Measurements from ENCODE around the gene LRRC2. TPM values are rescaled to one million over a fixed set of nuclear protein-coding genes. Genes with fewer than 3 reads are reported as not detected.

Gene LRRC2
- total RNA-seq, 1 experiment from 2014 or later, result not detected

GRCh38 chr3:46576386-46576785, 10.3 kb upstream of the LRRC2 start:
- CTCF ChIA-PET, result no interaction called here
- DNase-seq (ENCODE audit: low read depth, low spot score) (no peak), ATAC-seq (no peak)
- Histone ChIP-seq H3K36me3 (ENCODE audit: control insufficient read depth, insufficient read depth, low read length) (no peaks in the 10 kb centered on the region), H3K9me3 (ENCODE audit: control insufficient read depth, insufficient read depth, low read depth, low read length) (no peaks in the 10 kb centered on the region), H3K4me3 (ENCODE audit: low read depth in 2 of 2, low read length in 2 of 2) (no peak overlapping the region), H3K4me1 (ENCODE audit: control insufficient read depth, insufficient read depth, low read length) (no peaks in the 10 kb centered on the region), H3K27ac (ENCODE audit: low read length) (no peak overlapping the region), H3K27me3 (ENCODE audit: control insufficient read depth, insufficient read depth, low read length) (no peaks in the 10 kb centered on the region)
- BruUV-seq (replicated peaks), result no TSS peak
- intact Hi-C loops (cut with micrococcal nuclease; ENCODE audit: unreplicated experiment), result no loop called here
- in situ Hi-C loops (cut with HindIII; ENCODE audit: low pct_unique_long_range_greater_than_20kb, low sequenced_read_pairs), result no loop called here
- POLR2A ChIA-PET, result no interaction called here
- TF ChIP-seq CTCF (IDR thresholded peaks at IDR 0.05), result no peak
- no peak for TF ChIP-seq TCF7L2 (IDR thresholded peaks at IDR 0.05; ENCODE audit: low read depth, low read length)
- no peak for TF ChIP-seq POLR2AphosphoS5 (IDR thresholded peaks at IDR 0.05; ENCODE audit: low read depth, low read length)
- TF ChIP-seq REST (IDR thresholded peaks at IDR 0.05; ENCODE audit: insufficient read depth in 1 of 2, low read depth in 2 of 2, low read length in 1 of 2), result no peak
- TF ChIP-seq SIN3A (IDR thresholded peaks at IDR 0.05; ENCODE audit: borderline replicate concordance, insufficient read depth, low read depth, low read length), result no peak

- intact Hi-C loops (cut with micrococcal nuclease; ENCODE audit: unreplicated experiment) (no loop called here), in situ Hi-C loops (cut with HindIII; ENCODE audit: low pct_unique_long_range_greater_than_20kb, low sequenced_read_pairs) (no loop called here)
- ATAC-seq (no peak), DNase-seq (ENCODE audit: low read depth, low spot score) (no peak)
- Histone ChIP-seq H3K4me1 (ENCODE audit: control insufficient read depth, insufficient read depth, low read length) (no peaks in the 10 kb centered on the region), H3K27ac (ENCODE audit: low read length) (no peak overlapping the region), H3K27me3 (ENCODE audit: control insufficient read depth, insufficient read depth, low read length) (no peaks in the 10 kb centered on the region), H3K9me3 (ENCODE audit: control insufficient read depth, insufficient read depth, low read depth, low read length) (no peaks in the 10 kb centered on the region), H3K36me3 (ENCODE audit: control insufficient read depth, insufficient read depth, low read length) (no peaks in the 10 kb centered on the region), H3K4me3 (ENCODE audit: low read depth in 2 of 2, low read length in 2 of 2) (no peak overlapping the region)
- TF ChIP-seq POLR2AphosphoS5 (IDR thresholded peaks at IDR 0.05; ENCODE audit: low read depth, low read length), result no peak
- no peak for TF ChIP-seq SIN3A (IDR thresholded peaks at IDR 0.05; ENCODE audit: borderline replicate concordance, insufficient read depth, low read depth, low read length)
- TF ChIP-seq TCF7L2 (IDR thresholded peaks at IDR 0.05; ENCODE audit: low read depth, low read length), result no peak
- no peak for TF ChIP-seq REST (IDR thresholded peaks at IDR 0.05; ENCODE audit: insufficient read depth in 1 of 2, low read depth in 2 of 2, low read length in 1 of 2)
- TF ChIP-seq CTCF (IDR thresholded peaks at IDR 0.05), result no peak
- ChIA-PET CTCF (no interaction called here), POLR2A (no interaction called here)
- no TSS peak for BruUV-seq (replicated peaks)
Observed at GRCh38 chr3:46575577-46576222, 9.6 kb upstream of the LRRC2 start.

Measured in Panc1 (cell line).